HT1080 (cell line): ENCODE data around the gene HFM1. TPM values are rescaled to one million over a fixed set of nuclear protein-coding genes. Genes with fewer than 3 reads are reported as not detected.
A peak's percentile ranks its signal among the peaks of the same experiment; 100 is the strongest.
"Not testable (repeated sequence)": the region's sequence is repeated elsewhere in the genome, so short reads cannot be mapped to it uniquely, and the experiment has no call there.

Experiments
- DNase-seq: peaks from one replicate; pipeline ENCODE4 v3.0.0-alpha.2; 2015; ENCODE audit warnings: low read depth
- total RNA-seq: library from RNA; depleted of rRNA; stranded (reverse); fragments of >200 nt; shearing (Covaris generic); gene quantifications from 2 replicates; pipeline ENCODE4 v1.2.3, GENCODE V29; 2014

HFM1 gene
- total RNA-seq, 1 experiment from 2014 or later, result 0.05 TPM

GRCh38 chr1:91349524-91349923 is 55.1 kb downstream of the HFM1 start:
- DNase-seq, result no peak

- DNase-seq, result no peak
These were observed 57.8 kb downstream of the HFM1 start for GRCh38 chr1:91346824-91347223.

GRCh38 chr1:91345395-91346005 is 59.1 kb downstream of the HFM1 start:
- no peak for DNase-seq

GRCh38 chr1:91338501-91338900 is 66.1 kb downstream of the HFM1 start:
- no peak for DNase-seq

GRCh38 chr1:91335603-91336002 is 69.0 kb downstream of the HFM1 start:
- no peak for DNase-seq

- no peak for DNase-seq
These were observed 69.8 kb downstream of the HFM1 start for GRCh38 chr1:91334856-91335255.

GRCh38 chr1:91325456-91325855 is 79.2 kb downstream of the HFM1 start:
- no peak for DNase-seq

- no peak for DNase-seq
These were observed 90.0 kb downstream of the HFM1 start for GRCh38 chr1:91314643-91315042.

- DNase-seq, result no peak
These were observed 93.0 kb downstream of the HFM1 start for GRCh38 chr1:91311672-91312071.

- no peak for DNase-seq
These were observed 96.1 kb downstream of the HFM1 start for GRCh38 chr1:91308544-91308943.

- no peak for DNase-seq
These were observed 96.7 kb downstream of the HFM1 start for GRCh38 chr1:91307784-91308409.

- no peak for DNase-seq
These were observed 101.5 kb downstream of the HFM1 start for GRCh38 chr1:91303165-91303564.

GRCh38 chr1:91288843-91289553 is 115.6 kb downstream of the HFM1 start:
- DNase-seq, result not testable (repeated sequence)

GRCh38 chr1:91286962-91287317 is 117.7 kb downstream of the HFM1 start:
- DNase-seq, result not testable (repeated sequence)

- not testable (repeated sequence) for DNase-seq
These were observed 118.2 kb downstream of the HFM1 start for GRCh38 chr1:91286259-91286961.

GRCh38 chr1:91283421-91283726 is 121.3 kb downstream of the HFM1 start:
- no peak for DNase-seq

GRCh38 chr1:91282695-91283420 is 121.8 kb downstream of the HFM1 start:
- DNase-seq, result peak; percentile 40

GRCh38 chr1:91281782-91282181 is 122.9 kb downstream of the HFM1 start:
- DNase-seq, result no peak

- DNase-seq, result peak; percentile 7
These were observed 125.9 kb downstream of the HFM1 start for GRCh38 chr1:91278754-91279153.

- peak; percentile 24 for DNase-seq
These were observed 130.8 kb downstream of the HFM1 start for GRCh38 chr1:91273875-91274274.

- no peak for DNase-seq
These were observed 143.0 kb downstream of the HFM1 start for GRCh38 chr1:91261655-91262054.

- no peak for DNase-seq
These were observed 159.2 kb downstream of the HFM1 start for GRCh38 chr1:91245435-91245834.
